Choroid plexus epithelial cell (primary cell): ENCODE data around the gene LIPH.
A peak's percentile ranks its signal among the peaks of the same experiment; 100 is the strongest.

Experiments
- DNase-seq: peaks from one replicate; pipeline ENCODE4 v3.0.0-alpha.2; 2010; ENCODE audit warnings: low read depth
- H3K4me3 ChIP-seq: 2 replicates; pipeline ENCODE4 v1.5.1; 2011; ENCODE audit warnings: low read depth, mild to moderate bottlenecking, control low read depth, low read length, moderate library complexity
- TF ChIP-seq, protein P1 (sequence below): conservative IDR thresholded peaks from 2 replicates; pipeline ENCODE4 v1.5.1; 2011; ENCODE audit warnings: low read depth, mild to moderate bottlenecking, control low read depth, inconsistent platforms, low read length, moderate library complexity

LIPH gene

DNA sequence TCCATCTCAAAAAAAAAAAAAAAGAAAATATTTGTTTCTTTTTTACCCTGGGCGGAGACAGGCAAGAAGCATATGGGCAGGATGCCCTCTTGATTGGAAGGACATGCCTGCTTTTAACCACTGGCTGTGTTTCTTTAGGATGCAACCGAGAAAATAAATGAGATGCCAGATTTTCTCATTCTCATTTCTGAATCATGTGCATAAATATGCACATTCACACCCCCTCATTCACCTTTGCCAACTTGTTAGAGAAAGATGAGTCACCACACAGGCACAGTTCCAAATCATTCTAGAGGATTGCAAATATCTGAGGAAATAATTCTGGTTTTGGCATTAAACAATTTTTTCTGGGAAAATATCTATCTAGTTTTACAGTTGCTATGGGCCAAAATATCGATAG, 3.3 kb downstream of the LIPH start:
- DNase-seq = peak; percentile 98
- no peak overlapping the region for H3K4me3 ChIP-seq
- TF ChIP-seq, protein P1, sequence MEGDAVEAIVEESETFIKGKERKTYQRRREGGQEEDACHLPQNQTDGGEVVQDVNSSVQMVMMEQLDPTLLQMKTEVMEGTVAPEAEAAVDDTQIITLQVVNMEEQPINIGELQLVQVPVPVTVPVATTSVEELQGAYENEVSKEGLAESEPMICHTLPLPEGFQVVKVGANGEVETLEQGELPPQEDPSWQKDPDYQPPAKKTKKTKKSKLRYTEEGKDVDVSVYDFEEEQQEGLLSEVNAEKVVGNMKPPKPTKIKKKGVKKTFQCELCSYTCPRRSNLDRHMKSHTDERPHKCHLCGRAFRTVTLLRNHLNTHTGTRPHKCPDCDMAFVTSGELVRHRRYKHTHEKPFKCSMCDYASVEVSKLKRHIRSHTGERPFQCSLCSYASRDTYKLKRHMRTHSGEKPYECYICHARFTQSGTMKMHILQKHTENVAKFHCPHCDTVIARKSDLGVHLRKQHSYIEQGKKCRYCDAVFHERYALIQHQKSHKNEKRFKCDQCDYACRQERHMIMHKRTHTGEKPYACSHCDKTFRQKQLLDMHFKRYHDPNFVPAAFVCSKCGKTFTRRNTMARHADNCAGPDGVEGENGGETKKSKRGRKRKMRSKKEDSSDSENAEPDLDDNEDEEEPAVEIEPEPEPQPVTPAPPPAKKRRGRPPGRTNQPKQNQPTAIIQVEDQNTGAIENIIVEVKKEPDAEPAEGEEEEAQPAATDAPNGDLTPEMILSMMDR = no peak

DNA sequence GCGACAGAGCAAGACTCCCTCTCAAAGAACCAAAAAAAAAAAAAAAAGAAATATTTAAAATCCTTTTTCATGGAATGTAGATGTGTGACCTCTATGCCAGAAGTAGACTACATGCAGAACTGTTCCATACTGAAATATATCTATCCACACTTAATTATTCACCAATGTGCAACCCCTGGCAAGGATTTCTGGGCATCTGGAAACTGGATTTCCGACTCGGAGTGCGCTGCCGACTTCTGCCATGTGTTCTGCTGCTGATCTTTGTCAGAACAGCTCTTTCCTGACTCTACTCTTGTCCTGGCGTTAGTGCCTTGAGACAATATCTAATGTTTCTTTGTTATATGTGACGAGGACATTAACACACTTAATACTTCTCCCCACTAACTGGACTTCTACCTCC, 11.7 kb downstream of the LIPH start:
- TF ChIP-seq, protein P1 = no peak
- no peak for DNase-seq
- H3K4me3 ChIP-seq = no peak overlapping the region

DNA sequence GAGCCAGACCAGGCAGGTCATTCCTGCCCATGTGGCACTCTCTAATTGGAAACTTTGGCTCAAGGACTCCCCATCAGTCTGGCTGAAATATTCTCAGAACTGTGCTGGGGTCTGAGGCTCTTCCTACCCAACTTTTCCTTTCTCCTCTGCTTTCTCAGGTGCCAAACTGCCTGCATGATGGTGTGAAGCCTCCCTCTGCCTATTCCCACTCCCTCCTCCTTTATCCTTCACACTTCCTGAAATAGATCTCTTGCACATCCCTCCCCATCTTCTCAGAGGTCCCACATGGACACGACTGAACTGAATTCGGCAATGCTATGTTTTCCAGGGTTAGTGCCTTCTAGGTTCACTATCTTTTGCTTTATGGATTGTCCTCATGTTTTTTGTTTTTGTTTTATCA, 12.5 kb downstream of the LIPH start:
- no peak for DNase-seq
- H3K4me3 ChIP-seq = no peak overlapping the region
- TF ChIP-seq, protein P1 = no peak

DNA sequence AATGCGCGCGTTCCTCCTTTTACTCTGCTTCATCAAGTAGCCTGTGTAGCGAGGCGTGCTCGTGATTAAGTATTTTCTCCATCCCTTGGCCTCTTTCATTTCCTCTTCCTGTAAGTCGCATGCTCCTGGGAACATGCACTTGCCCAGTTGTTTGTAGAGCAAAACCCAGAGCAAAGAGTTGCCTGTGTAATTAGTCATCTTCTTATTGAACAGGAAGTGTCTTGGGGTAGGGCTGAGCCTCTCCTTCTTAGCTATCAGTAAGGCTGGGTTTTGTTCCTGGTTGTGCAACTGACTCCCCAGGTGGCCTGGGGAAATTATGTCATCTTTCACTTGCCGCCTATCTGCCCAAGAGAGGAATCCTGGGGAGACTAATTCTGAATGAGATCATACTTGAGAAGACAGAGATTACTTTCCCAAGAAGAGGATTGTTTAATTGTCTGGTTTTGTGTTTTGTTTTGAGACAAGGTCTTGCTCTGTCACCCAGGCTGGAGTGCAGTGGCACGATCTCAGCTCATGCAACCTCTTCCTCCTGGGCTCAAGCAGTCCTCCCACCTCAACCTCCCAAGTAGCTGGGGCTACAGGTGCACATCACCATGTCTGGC, 14.9 kb downstream of the LIPH start:
- H3K4me3 ChIP-seq = no peak overlapping the region
- DNase-seq = peak; percentile 98
- TF ChIP-seq, protein P1 = no peak

DNA sequence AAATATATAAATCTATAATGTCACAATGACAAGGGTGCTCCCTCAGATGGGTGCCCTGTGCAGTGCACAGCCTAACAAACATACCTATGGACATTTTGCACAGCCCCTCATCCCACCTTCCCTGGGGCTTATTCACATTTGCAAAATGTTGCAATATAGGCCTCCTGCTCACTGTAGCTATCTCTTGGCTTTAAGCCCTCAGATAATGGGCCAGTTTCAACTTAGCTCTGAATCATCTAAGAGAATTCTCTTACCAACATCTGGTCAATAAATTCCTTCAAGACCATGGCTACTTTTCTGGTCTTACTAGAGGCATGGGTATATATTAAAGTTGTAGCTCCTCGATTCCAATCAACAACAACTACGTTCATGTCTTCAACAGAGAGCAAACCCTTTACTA, 17.9 kb downstream of the LIPH start:
- TF ChIP-seq, protein P1 = no peak
- peak; percentile 34 for DNase-seq
- no peak overlapping the region for H3K4me3 ChIP-seq

DNA sequence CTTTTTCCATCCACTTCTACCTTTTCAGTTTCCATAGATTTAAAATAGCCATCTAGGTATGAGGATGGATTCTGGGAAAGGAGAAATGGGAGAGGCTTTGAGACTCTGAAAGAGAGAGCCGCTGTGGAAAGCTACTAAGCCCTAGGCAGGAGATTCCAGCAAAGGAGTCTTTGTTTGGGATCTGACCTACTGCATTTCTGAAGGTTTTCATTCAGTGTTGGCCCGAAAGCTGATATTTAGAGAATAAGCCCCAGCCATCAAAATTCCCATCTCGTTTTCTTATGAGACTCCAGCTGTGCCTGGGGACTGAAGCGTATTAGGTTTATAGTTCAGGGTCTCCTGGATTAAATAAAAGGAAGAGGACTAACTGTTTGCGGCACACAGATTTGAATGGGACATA, 19.5 kb downstream of the LIPH start:
- DNase-seq = no peak
- TF ChIP-seq, protein P1 = no peak
- no peak overlapping the region for H3K4me3 ChIP-seq

DNA sequence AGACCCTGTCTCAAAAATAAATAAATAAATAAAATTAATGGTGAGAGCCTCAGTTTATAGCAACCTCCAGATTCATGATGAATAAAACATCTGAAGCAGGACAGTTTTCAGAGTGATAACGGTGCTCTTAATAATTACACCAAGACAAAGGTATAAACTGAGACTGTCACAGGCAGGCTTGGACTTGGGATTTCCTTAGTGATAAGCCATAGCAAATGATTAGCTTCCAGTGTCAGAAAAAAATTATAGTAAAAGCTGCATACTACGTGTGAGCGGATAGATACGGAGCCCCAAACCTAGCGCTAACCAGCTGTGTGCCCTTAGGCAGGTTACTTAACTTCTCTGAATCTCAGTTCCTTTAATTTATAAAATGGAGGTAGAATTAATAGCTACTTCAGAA, 21.5 kb downstream of the LIPH start:
- TF ChIP-seq, protein P1 = no peak
- no peak overlapping the region for H3K4me3 ChIP-seq
- no peak for DNase-seq
